ENCODE measurements around the gene NEK5. TPM values are rescaled to one million over a fixed set of nuclear protein-coding genes. Genes with fewer than 3 reads are reported as not detected.
"Not testable (repeated sequence)": the region's sequence is repeated elsewhere in the genome, so short reads cannot be mapped to it uniquely, and the experiment has no call there.

NEK5 gene
- total and polyA plus RNA-seq, 2 experiments from 2014 or later = 0.19 TPM; not detected in 1

DNA sequence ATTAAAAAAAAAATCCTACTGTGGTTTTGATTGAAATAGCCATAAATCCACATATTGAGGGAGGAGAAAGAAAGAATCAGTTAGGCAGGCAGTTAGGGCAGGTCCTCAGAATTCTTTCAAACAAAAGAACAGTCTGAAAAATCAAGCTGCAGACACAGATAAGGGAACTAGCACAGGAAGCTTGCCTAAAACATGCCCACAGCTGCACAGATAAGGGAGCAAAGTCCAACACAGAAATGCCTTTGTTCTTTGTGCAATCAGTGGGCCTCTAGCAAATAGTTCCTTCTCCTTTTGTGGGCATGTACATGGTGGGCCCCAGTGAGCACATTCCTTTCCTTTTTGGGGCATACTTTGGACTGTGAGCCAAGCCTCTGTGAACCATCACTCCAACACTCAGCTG is 61.6 kb downstream of the NEK5 start:
- no peak overlapping the region for H3K4me3 ChIP-seq
- H3K4me1 ChIP-seq (ENCODE audit: insufficient read depth) = no peaks in the 10 kb centered on the region; the same call in 1 of the 2 replicates
- no peak for TF ChIP-seq EZH2 (IDR thresholded peaks at IDR 0.05; ENCODE audit: insufficient read depth, poor library complexity, severe bottlenecking)
- TF ChIP-seq EZH2phosphoT487 (IDR thresholded peaks at IDR 0.05; ENCODE audit: insufficient read depth, low read depth) = no peak

DNA sequence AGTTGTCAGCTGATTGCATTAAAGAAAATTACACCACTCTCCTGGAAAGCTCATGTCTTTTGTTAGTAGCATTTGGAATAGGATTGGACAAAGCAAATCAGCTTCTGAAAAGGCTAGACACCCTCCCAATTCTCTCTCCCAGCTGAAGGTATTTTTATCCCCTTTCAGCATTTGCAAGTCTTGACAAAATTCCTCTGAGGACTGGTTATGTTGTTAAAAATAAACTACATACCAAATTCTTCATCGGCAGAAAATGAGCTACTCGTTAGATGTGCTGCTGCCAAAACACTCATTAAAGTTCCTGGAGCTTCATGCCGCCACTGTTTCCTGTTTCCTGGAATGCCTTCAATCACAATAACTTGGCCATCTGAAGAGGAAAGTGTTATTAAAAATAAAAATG is 67.3 kb downstream of the NEK5 start:
- H3K27me3 ChIP-seq (replicated peaks; ENCODE audit: insufficient read depth) = no peaks in the 10 kb centered on the region
- H3K27ac ChIP-seq = no peak overlapping the region
- H4K20me1 ChIP-seq (ENCODE audit: insufficient read depth) = no peaks in the 10 kb centered on the region
- H3K4me1 ChIP-seq (ENCODE audit: insufficient read depth) = peaks cover 5% of the 10 kb centered on the region
- 2 to 5% methylated on average over 3 of the region's 3 CpGs for WGBS, 2 experiments (ENCODE audit: low coverage in 1 of 2, low lambda C conversion rate in 2 of 2, missing lambda C conversion rate in 2 of 2)
- no peaks in the 10 kb centered on the region for H3K9me3 ChIP-seq (ENCODE audit: low read depth)
- no peak for TF ChIP-seq EZH2phosphoT487 (IDR thresholded peaks at IDR 0.05; ENCODE audit: insufficient read depth, low read depth)
- no peak for TF ChIP-seq EZH2 (IDR thresholded peaks at IDR 0.05; ENCODE audit: insufficient read depth, poor library complexity, severe bottlenecking)
- no peaks in the 10 kb centered on the region for H3F3A ChIP-seq (ENCODE audit: insufficient read depth)
- H2AFZ ChIP-seq = peak overlapping the region; percentile 66
- no peak overlapping the region for H3K9ac ChIP-seq
- no peaks in the 10 kb centered on the region for H3K79me2 ChIP-seq (ENCODE audit: insufficient read depth)
- in situ Hi-C loops (cut with MboI) = no loop called here
- peak overlapping the region; percentile 76 for H3K4me2 ChIP-seq (ENCODE audit: unreplicated experiment)
- H3K36me3 ChIP-seq (ENCODE audit: low read depth) = no peaks in the 10 kb centered on the region
- no peaks in the 10 kb centered on the region for H3K9me2 ChIP-seq (ENCODE audit: insufficient read depth)
- peak overlapping the region; percentile 47 for H3K4me3 ChIP-seq
- DNase-seq = peak; percentile 27

More for the DNA sequence above, 61.6 kb downstream of the NEK5 start:
- peak; percentile 10 for DNase-seq
- Histone ChIP-seq H3F3A (ENCODE audit: insufficient read depth) (no peaks in the 10 kb centered on the region), H2AFZ (no peak overlapping the region), H4K20me1 (ENCODE audit: insufficient read depth) (no peaks in the 10 kb centered on the region), H3K27me3 (replicated peaks; ENCODE audit: insufficient read depth) (no peaks in the 10 kb centered on the region; the same call in 1 of the 2 replicates), H3K27ac (no peak overlapping the region), H3K4me2 (ENCODE audit: unreplicated experiment) (no peak overlapping the region), H3K9me2 (ENCODE audit: insufficient read depth) (no peaks in the 10 kb centered on the region), H3K36me3 (ENCODE audit: low read depth) (no peaks in the 10 kb centered on the region), H3K9ac (no peak overlapping the region), H3K9me3 (ENCODE audit: low read depth) (no peaks in the 10 kb centered on the region), H3K79me2 (ENCODE audit: insufficient read depth) (no peaks in the 10 kb centered on the region)
- in situ Hi-C loops (cut with MboI) = no loop called here

DNA sequence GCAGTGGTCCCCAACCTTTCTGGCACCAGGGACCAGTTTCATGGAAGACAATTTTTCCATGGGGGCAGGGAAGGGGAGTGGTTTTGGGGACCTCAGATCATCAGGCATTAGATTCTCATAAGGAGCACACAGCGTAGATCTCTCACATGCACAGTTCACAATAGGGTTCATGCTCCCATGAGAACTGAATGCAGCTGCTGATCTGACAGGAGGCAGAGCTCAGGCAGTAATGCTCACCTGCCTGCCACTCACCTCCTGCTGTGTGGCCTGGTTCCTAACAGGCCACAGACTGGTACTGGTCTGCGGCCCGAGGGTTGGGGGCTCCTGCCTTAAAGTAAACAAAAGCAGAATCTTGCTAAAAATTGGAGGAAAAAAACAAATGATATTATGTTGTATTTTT is 67.8 kb downstream of the NEK5 start:
- H3K27me3 ChIP-seq (replicated peaks; ENCODE audit: insufficient read depth); H2AFZ ChIP-seq; H3K36me3 ChIP-seq (ENCODE audit: low read depth); H3K4me3 ChIP-seq; in situ Hi-C loops (cut with MboI); H3F3A ChIP-seq (ENCODE audit: insufficient read depth); H3K4me2 ChIP-seq (ENCODE audit: unreplicated experiment); H3K27ac ChIP-seq; H3K9me3 ChIP-seq (ENCODE audit: low read depth); H3K79me2 ChIP-seq (ENCODE audit: insufficient read depth); H3K4me1 ChIP-seq (ENCODE audit: insufficient read depth); H3K9ac ChIP-seq; H3K9me2 ChIP-seq (ENCODE audit: insufficient read depth); H4K20me1 ChIP-seq (ENCODE audit: insufficient read depth); DNase-seq: not testable (repeated sequence)
- 59 to 60% methylated on average over 3 of the region's 3 CpGs for WGBS, 2 experiments (ENCODE audit: low coverage in 1 of 2, low lambda C conversion rate in 2 of 2, missing lambda C conversion rate in 2 of 2)

DNA sequence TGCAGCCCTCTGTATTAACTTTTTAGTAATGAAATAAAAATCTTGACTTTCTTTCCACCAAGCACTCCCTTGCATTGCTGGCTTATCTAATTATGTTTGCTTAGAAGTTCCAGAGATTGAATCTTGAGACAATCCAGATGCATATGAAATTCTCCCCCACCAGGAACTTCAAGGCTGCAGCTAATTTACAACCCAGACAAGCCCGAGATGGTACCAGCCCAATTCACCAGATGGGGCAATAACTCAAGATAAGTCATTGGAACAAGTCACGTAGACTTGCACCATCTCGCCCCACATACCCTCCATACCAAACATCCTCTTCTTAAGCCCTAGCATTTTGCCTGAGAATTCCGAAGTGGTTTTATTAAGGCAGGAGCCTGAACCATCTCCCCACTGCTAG is 75.4 kb downstream of the NEK5 start:
- WGBS, 2 experiments (ENCODE audit: low coverage in 1 of 2, low lambda C conversion rate in 2 of 2, missing lambda C conversion rate in 2 of 2) = 5 to 7% methylated on average over 4 of the region's 4 CpGs
- Histone ChIP-seq H3K27ac (no peak overlapping the region), H2AFZ (no peak overlapping the region), H4K20me1 (ENCODE audit: insufficient read depth) (no peaks in the 10 kb centered on the region), H3F3A (ENCODE audit: insufficient read depth) (no peaks in the 10 kb centered on the region), H3K9me3 (ENCODE audit: low read depth) (no peaks in the 10 kb centered on the region), H3K36me3 (ENCODE audit: low read depth) (no peaks in the 10 kb centered on the region), H3K27me3 (replicated peaks; ENCODE audit: insufficient read depth) (peaks cover 6% of the 10 kb centered on the region; the same call in 1 of the 2 replicates), H3K4me1 (ENCODE audit: insufficient read depth) (no peaks in the 10 kb centered on the region), H3K9ac (no peak overlapping the region), H3K9me2 (ENCODE audit: insufficient read depth) (no peaks in the 10 kb centered on the region), H3K4me3 (no peak overlapping the region), H3K79me2 (ENCODE audit: insufficient read depth) (no peaks in the 10 kb centered on the region), H3K4me2 (ENCODE audit: unreplicated experiment) (no peak overlapping the region)
- in situ Hi-C loops (cut with MboI) = no loop called here
- no peak for TF ChIP-seq EZH2 (IDR thresholded peaks at IDR 0.05; ENCODE audit: insufficient read depth, poor library complexity, severe bottlenecking)
- no peak for TF ChIP-seq EZH2phosphoT487 (IDR thresholded peaks at IDR 0.05; ENCODE audit: insufficient read depth, low read depth)
- no peak for DNase-seq

DNA sequence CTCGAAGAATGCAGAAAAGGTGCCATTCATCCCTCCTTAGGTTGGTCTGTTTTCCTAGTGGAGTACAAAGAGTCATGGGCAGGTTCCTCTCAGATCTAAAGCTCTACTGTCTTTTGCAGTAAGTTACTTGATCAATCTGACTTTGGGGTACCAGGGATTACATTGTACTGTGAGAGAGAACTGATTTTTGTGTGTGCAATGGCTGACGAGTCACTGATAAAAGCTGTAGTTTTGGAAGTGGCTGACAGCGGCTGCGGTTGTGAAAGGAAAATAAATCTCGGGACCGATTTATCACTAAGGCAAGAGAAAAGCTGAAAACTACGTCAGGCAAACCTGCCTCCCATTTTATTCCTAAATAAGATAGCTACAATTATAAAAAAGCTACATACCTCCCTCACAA is 77.5 kb downstream of the NEK5 start:
- TF ChIP-seq EZH2 (IDR thresholded peaks at IDR 0.05; ENCODE audit: insufficient read depth, poor library complexity, severe bottlenecking) (no peak), EZH2phosphoT487 (IDR thresholded peaks at IDR 0.05; ENCODE audit: insufficient read depth, low read depth) (no peak)
- H2AFZ ChIP-seq = no peak overlapping the region
- 32 to 38% methylated on average over 7 of the region's 7 CpGs for WGBS, 2 experiments (ENCODE audit: low coverage in 1 of 2, low lambda C conversion rate in 2 of 2, missing lambda C conversion rate in 2 of 2)

More for the DNA sequence above, 77.5 kb downstream of the NEK5 start:
- Histone ChIP-seq H3K79me2 (ENCODE audit: insufficient read depth) (no peaks in the 10 kb centered on the region), H3K9ac (no peak overlapping the region), H3K27ac (no peak overlapping the region), H3K4me2 (ENCODE audit: unreplicated experiment) (no peak overlapping the region), H3K4me3 (no peak overlapping the region), H3K9me2 (ENCODE audit: insufficient read depth) (no peaks in the 10 kb centered on the region), H4K20me1 (ENCODE audit: insufficient read depth) (no peaks in the 10 kb centered on the region), H3K9me3 (ENCODE audit: low read depth) (no peaks in the 10 kb centered on the region), H3F3A (ENCODE audit: insufficient read depth) (no peaks in the 10 kb centered on the region), H3K27me3 (replicated peaks; ENCODE audit: insufficient read depth) (peaks cover 6% of the 10 kb centered on the region; the same call in 1 of the 2 replicates), H3K4me1 (ENCODE audit: insufficient read depth) (no peaks in the 10 kb centered on the region), H3K36me3 (ENCODE audit: low read depth) (no peaks in the 10 kb centered on the region)
- in situ Hi-C loops (cut with MboI) = no loop called here
- DNase-seq = no peak

Measured in GM23248 (cell line).